ENCODE measurements around the gene HS6ST2. TPM values are rescaled to one million over a fixed set of nuclear protein-coding genes. Genes with fewer than 3 reads are reported as not detected.
"Not testable (repeated sequence)": the region's sequence is repeated elsewhere in the genome, so short reads cannot be mapped to it uniquely, and the experiment has no call there.

The HS6ST2 gene
- total RNA-seq, 2 experiments from 2014 or later, result not detected

- Histone ChIP-seq H4K20me1 (ENCODE audit: insufficient read depth, low read length) (no peaks in the 10 kb centered on the region), H3K27ac (ENCODE audit: low read depth, low read length, poor library complexity, severe bottlenecking) (no peak overlapping the region), H3K4me1 (ENCODE audit: insufficient read depth, low read length, poor library complexity, severe bottlenecking) (no peaks in the 10 kb centered on the region), H2AFZ (ENCODE audit: low read length) (no peak overlapping the region), H3K4me2 (ENCODE audit: low read length) (no peak overlapping the region), H3K36me3 (ENCODE audit: insufficient read depth, low read length) (no peaks in the 10 kb centered on the region), H3K9me3 (ENCODE audit: low read length) (no peaks in the 10 kb centered on the region), H3K4me3 (ENCODE audit: low read depth, low read length, poor library complexity, severe bottlenecking) (no peak overlapping the region), H3K79me2 (ENCODE audit: insufficient read depth, low read depth, low read length) (no peaks in the 10 kb centered on the region), H3K9me2 (ENCODE audit: insufficient read depth, low read length) (no peaks in the 10 kb centered on the region)
- ChIA-PET POLR2A (no interaction called here), CTCF (ENCODE audit: unreplicated experiment) (no interaction called here)
- TF ChIP-seq EZH2phosphoT487 (IDR thresholded peaks at IDR 0.05; ENCODE audit: borderline replicate concordance, low read depth, low read length), result no peak
- TF ChIP-seq CTCF (conservative IDR thresholded peaks at IDR 0.05; ENCODE audit: low read length), result no peak
- no TSS peak for BruUV-seq (replicated peaks)
- intact Hi-C loops (cut with micrococcal nuclease; ENCODE audit: unreplicated experiment), result no loop called here
- no peak for DNase-seq (ENCODE audit: low spot score)
Measured at GRCh38 chrX:132883358-132883915, 75.0 kb downstream of the HS6ST2 start.

GRCh38 chrX:132880753-132881152 is 77.7 kb downstream of the HS6ST2 start:
- H3K36me3 ChIP-seq (ENCODE audit: insufficient read depth, low read length); POLR2A ChIA-PET; H3K4me2 ChIP-seq (ENCODE audit: low read length); H2AFZ ChIP-seq (ENCODE audit: low read length); H3K79me2 ChIP-seq (ENCODE audit: insufficient read depth, low read depth, low read length); H3K27ac ChIP-seq (ENCODE audit: low read depth, low read length, poor library complexity, severe bottlenecking); DNase-seq (ENCODE audit: low spot score); CTCF ChIA-PET (ENCODE audit: unreplicated experiment); BruUV-seq (replicated peaks); H3K9me3 ChIP-seq (ENCODE audit: low read length); H3K4me1 ChIP-seq (ENCODE audit: insufficient read depth, low read length, poor library complexity, severe bottlenecking); intact Hi-C loops (cut with micrococcal nuclease; ENCODE audit: unreplicated experiment); H3K4me3 ChIP-seq (ENCODE audit: low read depth, low read length, poor library complexity, severe bottlenecking); H3K9me2 ChIP-seq (ENCODE audit: insufficient read depth, low read length); H4K20me1 ChIP-seq (ENCODE audit: insufficient read depth, low read length): not testable (repeated sequence)

GRCh38 chrX:132877954-132878536 is 80.4 kb downstream of the HS6ST2 start:
- ChIA-PET POLR2A (no interaction called here), CTCF (ENCODE audit: unreplicated experiment) (no interaction called here)
- no peak overlapping the region for H3K27ac ChIP-seq (ENCODE audit: low read depth, low read length, poor library complexity, severe bottlenecking)
- H3K4me1 ChIP-seq (ENCODE audit: insufficient read depth, low read length, poor library complexity, severe bottlenecking), result no peaks in the 10 kb centered on the region
- no TSS peak for BruUV-seq (replicated peaks)
- TF ChIP-seq CTCF (conservative IDR thresholded peaks at IDR 0.05; ENCODE audit: low read length) (no peak), EZH2phosphoT487 (IDR thresholded peaks at IDR 0.05; ENCODE audit: borderline replicate concordance, low read depth, low read length) (no peak)
- no peak overlapping the region for H2AFZ ChIP-seq (ENCODE audit: low read length)
- H3K9me3 ChIP-seq (ENCODE audit: low read length), result no peaks in the 10 kb centered on the region
- no peak overlapping the region for H3K4me2 ChIP-seq (ENCODE audit: low read length)
- no peaks in the 10 kb centered on the region for H3K79me2 ChIP-seq (ENCODE audit: insufficient read depth, low read depth, low read length)
- DNase-seq (ENCODE audit: low spot score), result no peak
- no peaks in the 10 kb centered on the region for H3K9me2 ChIP-seq (ENCODE audit: insufficient read depth, low read length)
- no peaks in the 10 kb centered on the region for H4K20me1 ChIP-seq (ENCODE audit: insufficient read depth, low read length)
- no peaks in the 10 kb centered on the region for H3K36me3 ChIP-seq (ENCODE audit: insufficient read depth, low read length)
- no peak overlapping the region for H3K4me3 ChIP-seq (ENCODE audit: low read depth, low read length, poor library complexity, severe bottlenecking)
- intact Hi-C loops (cut with micrococcal nuclease; ENCODE audit: unreplicated experiment), result no loop called here
